ENCODE results near the gene FOSL2.

FOSL2 gene

DNA sequence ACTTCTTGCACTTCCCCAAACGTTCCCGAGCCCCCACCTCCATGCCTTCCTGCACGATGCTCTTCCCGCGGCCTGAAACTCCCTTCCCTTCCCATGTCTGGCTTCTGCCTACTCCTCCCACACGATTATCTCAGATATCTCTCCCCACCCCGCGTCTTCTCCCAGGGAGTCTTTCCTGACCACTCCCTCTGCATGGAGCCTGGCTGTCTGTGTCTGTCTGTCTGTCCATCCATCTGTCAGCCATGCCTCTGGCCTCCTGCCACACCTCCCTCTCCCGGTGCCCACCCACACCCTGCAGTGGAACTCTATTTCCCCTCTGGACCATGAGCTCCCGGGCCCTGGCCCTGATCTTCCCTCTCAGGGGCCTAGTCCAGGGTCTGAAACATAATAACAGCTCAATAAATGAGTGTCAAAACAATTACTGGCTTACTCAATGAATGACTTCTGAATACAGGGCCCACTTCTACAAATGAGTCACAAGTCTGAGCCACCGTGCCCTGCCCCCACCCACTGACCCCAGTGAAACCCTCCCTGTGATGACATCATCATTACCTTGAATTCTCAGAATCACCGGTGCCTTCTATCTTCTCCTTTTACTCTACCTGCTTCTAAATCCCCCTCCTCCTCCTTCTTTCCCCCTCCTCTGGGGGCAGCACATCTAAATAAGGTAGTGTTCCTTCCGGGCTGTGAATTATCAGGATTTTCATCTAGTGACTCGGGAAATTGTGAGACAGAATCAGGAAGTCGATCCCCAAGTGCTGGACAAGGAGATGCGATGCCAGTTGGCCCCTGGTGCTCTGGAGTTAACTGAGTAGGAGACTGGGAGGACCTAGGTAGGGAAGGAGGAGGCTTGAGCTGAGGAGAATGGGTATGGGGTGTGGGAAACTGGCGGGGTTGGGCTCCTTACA lies 57.1 kb downstream of the FOSL2 start:
- no peak for DNase-seq

DNA sequence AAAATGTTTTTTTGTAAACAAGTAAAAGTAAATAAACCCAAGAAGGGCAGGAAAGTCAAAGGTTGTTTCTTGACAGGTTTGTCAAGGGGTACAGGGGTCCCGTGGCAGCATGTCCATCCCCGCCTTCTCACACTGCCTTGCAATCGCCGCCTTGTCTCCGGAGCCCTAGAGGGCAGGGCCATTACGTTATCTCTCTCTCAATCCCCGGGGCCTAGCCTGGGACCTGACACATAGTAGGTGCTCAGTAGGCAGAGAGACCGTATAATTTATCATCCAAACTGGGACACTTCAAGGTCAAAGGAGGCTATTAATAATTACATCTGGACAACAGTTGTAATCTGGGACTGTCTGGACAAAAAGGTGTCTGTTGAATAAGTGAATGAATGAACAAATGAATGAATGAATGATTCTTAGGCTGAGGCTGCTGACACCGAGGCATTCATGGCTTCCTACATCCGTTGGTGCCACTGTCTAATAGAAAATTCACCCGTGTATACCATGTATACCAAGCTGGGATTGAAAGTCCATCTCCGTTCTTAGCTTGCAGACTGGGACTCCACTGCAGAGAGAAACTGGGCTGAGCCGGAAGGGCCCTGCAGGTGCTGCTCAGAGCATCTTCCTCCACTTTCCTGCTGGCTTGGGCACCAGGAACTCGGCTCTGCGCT lies 58.4 kb downstream of the FOSL2 start:
- no peak for DNase-seq

- peak; percentile 41 for DNase-seq
Observed at GRCh38 chr2:28451793-28452533, 59.3 kb downstream of the FOSL2 start.

DNA sequence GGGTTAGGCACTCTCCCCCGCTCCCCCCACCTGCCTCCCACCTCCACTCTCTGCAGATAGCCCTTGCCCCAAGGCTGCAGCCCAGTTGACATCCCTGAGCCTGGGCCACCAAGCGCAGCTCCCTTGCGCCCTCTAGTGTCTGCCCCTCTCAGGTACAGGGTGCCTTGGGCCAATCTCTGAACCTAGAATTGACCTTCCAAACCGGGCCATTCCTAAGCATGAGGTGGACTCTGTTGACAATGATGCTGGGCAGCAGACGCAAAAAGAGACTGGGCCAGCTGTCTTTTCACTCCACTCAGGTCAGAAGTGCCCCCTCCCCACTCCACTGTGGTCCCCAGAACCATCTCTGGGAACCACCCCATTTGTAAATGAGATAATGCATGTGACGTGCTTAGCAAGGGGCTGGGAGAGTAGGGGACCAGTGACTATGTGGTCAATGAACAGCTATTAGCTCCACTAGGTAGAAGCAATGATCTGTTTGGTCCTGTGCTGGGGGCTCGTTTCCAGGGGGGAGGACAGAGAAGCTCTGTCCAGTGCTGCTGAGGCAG lies 60.0 kb downstream of the FOSL2 start:
- DNase-seq, result no peak

GRCh38 chr2:28453396-28453795 lies 60.7 kb downstream of the FOSL2 start:
- DNase-seq, result no peak

- no peak for DNase-seq
Observed at GRCh38 chr2:28454016-28454930, 61.6 kb downstream of the FOSL2 start.

GRCh38 chr2:28457237-28457636 lies 64.6 kb downstream of the FOSL2 start:
- no peak for DNase-seq

- DNase-seq, result no peak
Observed at GRCh38 chr2:28461056-28461455, 68.4 kb downstream of the FOSL2 start.

- no peak for DNase-seq
Observed at GRCh38 chr2:28462122-28462521, 69.5 kb downstream of the FOSL2 start.

DNA sequence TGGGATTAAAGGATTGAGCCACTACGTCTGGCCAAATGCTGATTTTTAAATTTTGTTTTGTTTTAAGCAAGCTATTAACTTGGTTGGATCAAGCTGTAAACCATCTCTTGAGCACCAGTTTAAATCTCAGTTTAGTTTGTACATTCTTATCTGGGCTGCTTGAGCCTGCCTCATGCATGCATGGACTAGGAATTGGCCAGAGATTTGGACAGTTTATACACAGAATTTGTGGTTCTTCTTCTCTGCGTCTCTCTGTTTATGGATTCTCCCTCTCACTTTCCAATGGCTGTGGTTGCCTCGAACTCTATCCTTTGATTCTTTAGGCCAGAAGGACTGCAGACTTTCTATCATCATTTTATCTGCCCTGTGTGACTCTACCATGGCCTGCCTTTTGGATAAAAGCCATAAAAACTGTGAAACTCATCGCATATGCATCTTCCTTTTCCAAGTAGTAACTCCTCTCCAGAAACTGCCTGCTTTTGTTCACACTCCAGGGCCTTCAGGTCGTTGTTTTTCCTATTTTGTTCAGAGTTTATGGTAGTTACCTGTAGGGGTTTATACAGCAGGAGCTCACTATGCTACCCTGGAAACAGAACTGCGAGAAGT lies 70.7 kb downstream of the FOSL2 start:
- no peak for DNase-seq

DNA sequence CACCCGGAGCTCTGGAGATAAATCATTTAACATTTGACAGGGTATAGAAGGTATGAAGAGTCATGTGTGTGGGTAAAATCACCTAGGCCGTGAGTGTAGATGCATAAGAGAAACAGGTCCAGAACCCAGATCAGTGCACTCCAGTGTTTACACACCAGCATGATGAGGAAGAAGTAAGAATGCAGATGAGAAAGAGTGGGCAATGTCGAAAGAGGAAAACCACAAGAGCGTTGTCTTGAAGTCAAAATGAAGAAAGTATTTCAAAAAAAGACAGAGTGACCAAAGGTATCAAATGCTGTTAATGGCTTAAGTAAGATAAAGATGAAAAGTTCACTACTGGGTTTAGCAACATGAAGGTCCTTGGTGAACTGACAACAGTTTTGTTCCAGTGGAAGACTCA lies 71.2 kb downstream of the FOSL2 start:
- no peak for DNase-seq

- no peak for DNase-seq
Observed at GRCh38 chr2:28465148-28465885, 72.7 kb downstream of the FOSL2 start.
